ENCODE data around the gene TNS3. TPM values are rescaled to one million over a fixed set of nuclear protein-coding genes. Genes with fewer than 3 reads are reported as not detected.

TNS3 gene
- total and polyA plus RNA-seq, 7 donors: 17.4 to 43.8 (median 28.8) TPM

GRCh38 chr7:47597379-47597778, 15.5 kb upstream of the TNS3 start:
- 95 to 97% methylated on average over 5 of the region's 5 CpGs for WGBS, 2 donors
- intact Hi-C loops (cut with DNase I): loop anchor here (5.0 kb wide), 1 partner anchor 40 kb away; no protein-coding TSS in a partner anchor
- peaks cover 0 to 39% (median 30%) of the 10 kb centered on the region in 4 donors for H3K4me1 ChIP-seq
- no peak for DNase-seq
- no peak for TF ChIP-seq CTCF (IDR thresholded peaks at IDR 0.05)
- no peaks in the 10 kb centered on the region for H3K36me3 ChIP-seq
- H3K4me3 ChIP-seq: no peak overlapping the region
- H3K9me3 ChIP-seq: peaks cover 0 to 16% (median 0%) of the 10 kb centered on the region in 4 donors
- peak overlapping the region in 3 of 4 donors; percentile 68 to 78 (median 72) for H3K27ac ChIP-seq
- H3K27me3 ChIP-seq: no peaks in the 10 kb centered on the region

- 66 to 80% methylated on average over 12 of the region's 12 CpGs for WGBS, 2 donors
- Histone ChIP-seq H3K36me3 (no peaks in the 10 kb centered on the region), H3K4me1 (peaks cover 0 to 46% (median 31%) of the 10 kb centered on the region in 4 donors), H3K9me3 (peaks cover 0 to 16% (median 0%) of the 10 kb centered on the region in 4 donors), H3K27ac (peak overlapping the region in 3 of 4 donors; percentile 68 to 78 (median 72)), H3K27me3 (no peaks in the 10 kb centered on the region), H3K4me3 (no peak overlapping the region)
- peak; percentile 91 for DNase-seq
- intact Hi-C loops (cut with DNase I): loop anchor here (5.0 kb wide), 1 partner anchor 41 kb away; no protein-coding TSS in a partner anchor
- TF ChIP-seq CTCF (IDR thresholded peaks at IDR 0.05) (peak in 1 of 4 experiments; percentile 22), POLR2AphosphoS5 (IDR thresholded peaks at IDR 0.05) (peak; percentile 53 to 87 (median 76)), EP300 (IDR thresholded peaks at IDR 0.05) (peak in 2 of 4 donors; percentile 16 to 26), POLR2A (IDR thresholded peaks at IDR 0.05) (no peak)
Measured at GRCh38 chr7:47596502-47597202, 14.7 kb upstream of the TNS3 start.

GRCh38 chr7:47594406-47594805, 12.5 kb upstream of the TNS3 start:
- TF ChIP-seq POLR2A (IDR thresholded peaks at IDR 0.05): no peak
- TF ChIP-seq POLR2AphosphoS5 (IDR thresholded peaks at IDR 0.05): no peak
- TF ChIP-seq CTCF (IDR thresholded peaks at IDR 0.05): no peak
- no peak for TF ChIP-seq EP300 (IDR thresholded peaks at IDR 0.05)
- Histone ChIP-seq H3K27me3 (no peaks in the 10 kb centered on the region), H3K4me3 (no peak overlapping the region), H3K27ac (no peak overlapping the region), H3K9me3 (peaks cover 0 to 16% (median 0%) of the 10 kb centered on the region in 4 donors), H3K36me3 (no peaks in the 10 kb centered on the region), H3K4me1 (peaks cover 0 to 41% (median 30%) of the 10 kb centered on the region in 4 donors)
- no peak for DNase-seq
- intact Hi-C loops (cut with DNase I): no loop called here
- WGBS, 2 donors: 45 to 68% methylated on average over 3 of the region's 3 CpGs

- TF ChIP-seq POLR2A (IDR thresholded peaks at IDR 0.05): no peak
- TF ChIP-seq POLR2AphosphoS5 (IDR thresholded peaks at IDR 0.05): no peak
- H3K36me3 ChIP-seq: no peaks in the 10 kb centered on the region
- no peaks in the 10 kb centered on the region for H3K27me3 ChIP-seq
- intact Hi-C loops (cut with DNase I): no loop called here
- no peak overlapping the region for H3K4me3 ChIP-seq
- 80 to 86% methylated on average over 17 of the region's 17 CpGs for WGBS, 2 donors
- peaks cover 0 to 6% (median 0%) of the 10 kb centered on the region in 4 donors for H3K9me3 ChIP-seq
- peaks cover 0 to 30% (median 21%) of the 10 kb centered on the region in 4 donors for H3K4me1 ChIP-seq
- peak overlapping the region in 3 of 4 donors; percentile 36 to 60 (median 54) for H3K27ac ChIP-seq
- DNase-seq: no peak
Measured at GRCh38 chr7:47591655-47592572, 10.0 kb upstream of the TNS3 start.
